HCT116 (cell line): ENCODE measurements around the gene KIF26A. TPM values are rescaled to one million over a fixed set of nuclear protein-coding genes. Genes with fewer than 3 reads are reported as not detected.

ENCODE experiments used
- ATAC-seq: fragments of 200-7000 bp; cut with Tn5 transposase; 2 replicates; pipeline ENCODE4 v1.9.1; 2020; ENCODE audit warnings: mild to moderate bottlenecking, moderate library complexity
- BruUV-seq: library from RNA; stranded (reverse); fragments of 400-500 nt; replicated peaks from 2 replicates; lab custom pipeline; 2021; lab: Mats Ljungman, UMichigan
- CTCF ChIA-PET: fragments of 300-600 bp; sonication (Branson Sonifier 250); formaldehyde crosslinking; loops from one replicate; lab custom pipeline; 2021; ENCODE audit warnings: antibody characterized with exemption; lab: Charles Lee
- POLR2A ChIA-PET: fragments of 300-600, 350-600 bp; sonication (Branson Sonifier 250); formaldehyde crosslinking; loops from one replicate; lab custom pipeline; 2021; ENCODE audit warnings: antibody characterized with exemption; lab: Charles Lee
- RAD21 ChIA-PET, 2 experiments: fragments of 300-600 bp; sonication (Branson Sonifier 250); formaldehyde crosslinking; loops; one replicate each; lab custom pipeline; 2023; ENCODE audit warnings: low total read pairs in 2 of 2; ENCODE audit not compliant: uncharacterized antibody in 2 of 2, unreplicated experiment in 2 of 2, low non-redundant PET in 1 of 2; lab: Charles Lee
- DNase-seq: peaks from one replicate; pipeline ENCODE4 v3.0.0-alpha.2; 2010; ENCODE audit warnings: low read depth, low spot score
- H2AFZ ChIP-seq: fragments of 200-600 bp; shearing (Covaris generic), sonication (generic); 2 replicates; pipeline ENCODE4 v1.6.1; 2017; ENCODE audit warnings: low read depth, mixed run types, mixed read lengths, antibody characterized with exemption, low read length; ENCODE audit not compliant: poor library complexity, severe bottlenecking
- H3K27ac ChIP-seq: 2 replicates; pipeline ENCODE4 v1.5.1; 2012; ENCODE audit warnings: low read depth, low read length
- H3K27me3 ChIP-seq: fragments of 200-600 bp; sonication (generic); 2 replicates; pipeline ENCODE4 v1.6.1; 2016; ENCODE audit warnings: mixed run types, low read length, mixed read lengths; ENCODE audit not compliant: insufficient read depth
- H3K36me3 ChIP-seq, 2 experiments: fragments of 200-500 bp in 1 of 2; fragments of 200-600 bp in 1 of 2; sonication (Bioruptor generic) in 1 of 2; sonication (generic) in 1 of 2; 2 replicates each; pipeline versions ENCODE4 v1.5.1 to v1.6.1; 2014 to 2016; ENCODE audit warnings: low read length in 2 of 2, inconsistent platforms in 1 of 2, mixed read lengths in 1 of 2, mixed run types in 1 of 2; ENCODE audit not compliant: insufficient read depth in 2 of 2, control insufficient read depth in 1 of 2
- H3K4me1 ChIP-seq, 2 experiments: fragments of 200-600 bp in 1 of 2; sonication (generic) in 1 of 2; 2 replicates each; pipeline versions ENCODE4 v1.5.1 to v1.6.1; 2012 to 2017; ENCODE audit warnings: low read length in 2 of 2, inconsistent platforms in 1 of 2, mild to moderate bottlenecking in 1 of 2, mixed read lengths in 1 of 2, mixed run types in 1 of 2, moderate library complexity in 1 of 2; ENCODE audit not compliant: insufficient read depth in 2 of 2, control insufficient read depth in 1 of 2
- H3K4me2 ChIP-seq: fragments of 200-600 bp; sonication (generic); 2 replicates; pipeline ENCODE4 v1.6.1; 2017; ENCODE audit warnings: mixed run types, low read length, mixed read lengths
- H3K4me3 ChIP-seq, 2 experiments: fragments of 200-600 bp in 1 of 2; sonication (generic) in 1 of 2; replicated peaks in 1 of 2; 2 replicates each; pipeline ENCODE4 v1.5.1; 2011 to 2016; ENCODE audit warnings: low read length in 2 of 2, control low read depth in 1 of 2, low read depth in 1 of 2, mild to moderate bottlenecking in 1 of 2, mixed read lengths in 1 of 2, mixed run types in 1 of 2
- H3K79me2 ChIP-seq: fragments of 200-600 bp; sonication (generic); 2 replicates; pipeline ENCODE4 v1.6.1; 2017; ENCODE audit warnings: mild to moderate bottlenecking, mixed run types, low read length, moderate library complexity, mixed read lengths; ENCODE audit not compliant: insufficient read depth
- H3K9ac ChIP-seq: fragments of 200-600 bp; sonication (generic); 2 replicates; pipeline ENCODE4 v1.6.1; 2016; ENCODE audit warnings: low read length, mixed read lengths
- H3K9me2 ChIP-seq: fragments of 200-600 bp; sonication (generic), shearing (Covaris generic); 2 replicates; pipeline ENCODE4 v1.6.1; 2017; ENCODE audit warnings: mixed run types, mild to moderate bottlenecking, moderate library complexity; ENCODE audit not compliant: insufficient read depth
- H3K9me3 ChIP-seq, 2 experiments: fragments of 200-500 bp in 1 of 2; fragments of 200-600 bp in 1 of 2; sonication (Bioruptor generic) in 1 of 2; sonication (generic) in 1 of 2; 2 replicates each; pipeline ENCODE4 v1.6.1; 2014 to 2017; ENCODE audit warnings: low read length in 2 of 2, mixed read lengths in 2 of 2, inconsistent platforms in 1 of 2, low read depth in 1 of 2, mild to moderate bottlenecking in 1 of 2, mixed run types in 1 of 2, moderate library complexity in 1 of 2; ENCODE audit not compliant: control insufficient read depth in 1 of 2, insufficient read depth in 1 of 2
- H4K20me1 ChIP-seq: fragments of 200-600 bp; sonication (generic), shearing (Covaris generic); 2 replicates; pipeline ENCODE4 v1.6.1; 2017; ENCODE audit warnings: mixed run types, mild to moderate bottlenecking, moderate library complexity; ENCODE audit not compliant: insufficient read depth
- EGR1 ChIP-seq: IDR thresholded peaks from 2 replicates; pipeline ENCODE4 v1.6.1; 2012; ENCODE audit warnings: low read depth
- EZH2phosphoT487 ChIP-seq: fragments of 200-600 bp; IDR thresholded peaks from 2 replicates; pipeline ENCODE4 v1.6.1; 2018; ENCODE audit warnings: antibody characterized with exemption, borderline replicate concordance
- POLR2A ChIP-seq: IDR thresholded peaks from 2 replicates; pipeline ENCODE4 v1.7.0; 2011; ENCODE audit warnings: borderline replicate concordance; ENCODE audit not compliant: insufficient read depth, insufficient read length; ENCODE audit errors: extremely low read depth
- RAD21 ChIP-seq: IDR thresholded peaks from 2 replicates; pipeline ENCODE4 v1.6.1; 2012; ENCODE audit warnings: low read depth, mild to moderate bottlenecking
- SRF ChIP-seq: IDR thresholded peaks from 2 replicates; pipeline ENCODE4 v1.6.1; 2012; ENCODE audit warnings: low read depth
- TCF7L2 ChIP-seq: IDR thresholded peaks from 2 replicates; pipeline ENCODE4 v1.7.0; 2011; ENCODE audit warnings: borderline replicate concordance, inconsistent platforms; ENCODE audit not compliant: insufficient read depth, insufficient read length; ENCODE audit errors: extremely low read depth
- YY1 ChIP-seq: IDR thresholded peaks from 2 replicates; pipeline ENCODE4 v1.6.1; 2011; ENCODE audit warnings: low read length, low read depth, moderate library complexity, mild to moderate bottlenecking; ENCODE audit not compliant: insufficient replicate concordance; ENCODE audit errors: extremely low read depth
- intact Hi-C: fragments of 100-400 bp; cut with micrococcal nuclease; formaldehyde crosslinking; loops from 2 replicates; pipeline ENCODE4 v1.10.0; 2022
- total RNA-seq: library from RNA; stranded (reverse); gene quantifications from one replicate; pipeline ENCODE4 v1.2.1, GENCODE V29; 2021; ENCODE audit not compliant: unreplicated experiment
- TF ChIP-seq, protein P1 (sequence below): IDR thresholded peaks from 2 replicates; pipeline ENCODE4 v1.6.1; 2011; ENCODE audit warnings: mild to moderate bottlenecking, low read length, moderate library complexity; ENCODE audit not compliant: insufficient replicate concordance; ENCODE audit errors: extremely low read depth

Gene KIF26A
- total RNA-seq, 1 experiment from 2014 or later: 10.2 TPM

DNA sequence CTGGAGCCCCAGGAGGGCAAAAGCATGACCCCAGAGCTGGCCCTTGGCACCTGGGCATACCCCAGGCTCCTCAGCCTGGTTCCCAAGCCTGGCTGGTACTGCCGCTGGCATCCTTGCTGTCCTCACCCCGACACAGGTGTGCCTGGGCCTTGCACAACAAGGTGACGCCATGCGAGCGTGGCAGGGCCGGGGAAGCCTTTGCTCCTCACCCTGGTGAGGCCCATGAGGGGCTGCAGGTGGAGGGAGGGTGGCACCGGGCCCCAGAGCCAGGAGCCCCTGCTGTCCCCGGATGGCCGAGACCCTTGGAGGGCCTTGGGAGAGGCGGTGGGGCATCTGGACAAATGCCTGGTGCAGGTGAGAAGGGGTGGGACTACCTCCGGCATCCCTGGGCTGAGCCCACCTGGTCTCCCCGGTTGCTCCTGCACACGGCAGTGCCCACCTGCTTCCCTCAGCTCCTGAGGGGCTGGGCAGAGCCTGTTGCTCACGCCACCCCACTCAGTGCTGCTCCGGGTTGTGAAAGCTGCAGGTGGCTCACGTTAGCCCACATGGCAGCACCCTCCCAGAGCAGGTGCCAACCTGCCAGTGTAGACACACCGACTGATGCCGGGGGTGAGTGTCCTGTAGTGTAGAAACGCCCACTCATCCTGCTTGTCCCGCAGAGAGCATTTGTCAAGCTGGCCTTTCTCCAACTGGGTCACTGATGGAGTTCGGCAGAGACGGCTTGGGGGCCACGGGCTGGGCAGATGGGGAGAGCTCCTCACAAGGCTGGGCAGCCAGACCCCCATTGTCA lies 24.6 kb upstream of the KIF26A start:
- Histone ChIP-seq H3K27ac (no peak overlapping the region), H3K4me3 (no peak overlapping the region), H4K20me1 (no peaks in the 10 kb centered on the region), H3K36me3 (no peaks in the 10 kb centered on the region), H3K79me2 (no peaks in the 10 kb centered on the region), H3K27me3 (no peaks in the 10 kb centered on the region), H3K9me3 (no peaks in the 10 kb centered on the region), H3K9me2 (no peaks in the 10 kb centered on the region), H3K9ac (no peak overlapping the region), H2AFZ (no peak overlapping the region), H3K4me2 (no peak overlapping the region), H3K4me1 (peaks cover 23 to 58% of the 10 kb centered on the region in 2 experiments; a peak in 3 of 4 replicates)
- ChIA-PET POLR2A (no interaction called here), RAD21 (no interaction called here), CTCF (interaction anchor here (0.7 kb wide), 1 partner anchor 9 kb away, joined by 3 read pairs; no protein-coding TSS in a partner anchor)
- DNase-seq (no peak), ATAC-seq (no peak)
- TF ChIP-seq EGR1 (no peak), TCF7L2 (no peak), POLR2A (no peak), EZH2phosphoT487 (no peak), YY1 (no peak), SRF (no peak), RAD21 (no peak)
- TF ChIP-seq, protein P1, sequence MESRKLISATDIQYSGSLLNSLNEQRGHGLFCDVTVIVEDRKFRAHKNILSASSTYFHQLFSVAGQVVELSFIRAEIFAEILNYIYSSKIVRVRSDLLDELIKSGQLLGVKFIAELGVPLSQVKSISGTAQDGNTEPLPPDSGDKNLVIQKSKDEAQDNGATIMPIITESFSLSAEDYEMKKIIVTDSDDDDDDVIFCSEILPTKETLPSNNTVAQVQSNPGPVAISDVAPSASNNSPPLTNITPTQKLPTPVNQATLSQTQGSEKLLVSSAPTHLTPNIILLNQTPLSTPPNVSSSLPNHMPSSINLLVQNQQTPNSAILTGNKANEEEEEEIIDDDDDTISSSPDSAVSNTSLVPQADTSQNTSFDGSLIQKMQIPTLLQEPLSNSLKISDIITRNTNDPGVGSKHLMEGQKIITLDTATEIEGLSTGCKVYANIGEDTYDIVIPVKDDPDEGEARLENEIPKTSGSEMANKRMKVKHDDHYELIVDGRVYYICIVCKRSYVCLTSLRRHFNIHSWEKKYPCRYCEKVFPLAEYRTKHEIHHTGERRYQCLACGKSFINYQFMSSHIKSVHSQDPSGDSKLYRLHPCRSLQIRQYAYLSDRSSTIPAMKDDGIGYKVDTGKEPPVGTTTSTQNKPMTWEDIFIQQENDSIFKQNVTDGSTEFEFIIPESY: no peak
- intact Hi-C loops: no loop called here
- no TSS peak for BruUV-seq
